ENCODE data around the gene GATA1.

DNA sequence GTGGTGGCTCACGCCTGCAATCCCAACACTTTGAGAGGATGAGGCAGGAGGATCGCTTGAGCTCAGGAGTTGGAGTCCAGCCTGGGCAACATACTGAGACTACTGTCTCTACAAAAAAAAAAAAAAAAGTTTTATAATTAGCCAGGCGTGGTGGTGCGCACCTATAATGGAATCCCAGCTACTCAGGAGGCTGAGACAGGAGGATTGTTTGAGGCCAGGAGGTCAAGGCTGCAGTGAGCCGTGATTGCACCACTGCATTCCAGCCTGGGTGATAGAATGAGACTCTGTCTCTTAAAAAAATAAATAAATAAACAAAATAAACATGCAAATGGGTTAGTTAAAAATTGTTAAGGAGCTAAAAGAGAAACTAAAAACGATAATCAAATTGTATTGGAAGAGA, 17.2 kb upstream of the GATA1 start:
- TF ChIP-seq POLR2A (IDR thresholded peaks at IDR 0.05): no peak
- TF ChIP-seq, protein P1, sequence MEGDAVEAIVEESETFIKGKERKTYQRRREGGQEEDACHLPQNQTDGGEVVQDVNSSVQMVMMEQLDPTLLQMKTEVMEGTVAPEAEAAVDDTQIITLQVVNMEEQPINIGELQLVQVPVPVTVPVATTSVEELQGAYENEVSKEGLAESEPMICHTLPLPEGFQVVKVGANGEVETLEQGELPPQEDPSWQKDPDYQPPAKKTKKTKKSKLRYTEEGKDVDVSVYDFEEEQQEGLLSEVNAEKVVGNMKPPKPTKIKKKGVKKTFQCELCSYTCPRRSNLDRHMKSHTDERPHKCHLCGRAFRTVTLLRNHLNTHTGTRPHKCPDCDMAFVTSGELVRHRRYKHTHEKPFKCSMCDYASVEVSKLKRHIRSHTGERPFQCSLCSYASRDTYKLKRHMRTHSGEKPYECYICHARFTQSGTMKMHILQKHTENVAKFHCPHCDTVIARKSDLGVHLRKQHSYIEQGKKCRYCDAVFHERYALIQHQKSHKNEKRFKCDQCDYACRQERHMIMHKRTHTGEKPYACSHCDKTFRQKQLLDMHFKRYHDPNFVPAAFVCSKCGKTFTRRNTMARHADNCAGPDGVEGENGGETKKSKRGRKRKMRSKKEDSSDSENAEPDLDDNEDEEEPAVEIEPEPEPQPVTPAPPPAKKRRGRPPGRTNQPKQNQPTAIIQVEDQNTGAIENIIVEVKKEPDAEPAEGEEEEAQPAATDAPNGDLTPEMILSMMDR (IDR thresholded peaks at IDR 0.05): no peak
